Measurements from ENCODE around the gene SLC25A14. TPM values are rescaled to one million over a fixed set of nuclear protein-coding genes. Genes with fewer than 3 reads are reported as not detected.

The SLC25A14 gene
- total RNA-seq (2014; rRNA removed; shearing (Covaris generic)), result 9.9 and 13.2 TPM in 2 replicates
- 16.7 and 18.4 TPM in 2 replicates for polyA plus RNA-seq (2016; fragmentation: Nextera tagmentation; extraction: Ambion mirVana)

- Histone ChIP-seq H4K20me1 (ENCODE audit: insufficient read depth) (no peaks in the 10 kb centered on the region), H3K79me2 (ENCODE audit: insufficient read depth) (peaks cover 7% of the 10 kb centered on the region), H3K4me2 (ENCODE audit: unreplicated experiment) (peak within 1 kb of the TSS; percentile 73), H3K4me3 (peak within 1 kb of the TSS; percentile 97), H3K4me1 (ENCODE audit: insufficient read depth) (no peaks in the 10 kb centered on the region), H3K9ac (peak within 1 kb of the TSS; percentile 88), H3F3A (ENCODE audit: insufficient read depth) (no peaks in the 10 kb centered on the region), H3K27ac (peak within 1 kb of the TSS; percentile 60), H3K36me3 (ENCODE audit: low read depth) (no peaks in the 10 kb centered on the region), H3K9me2 (ENCODE audit: insufficient read depth) (no peaks in the 10 kb centered on the region), H3K27me3 (replicated peaks; ENCODE audit: insufficient read depth) (no peaks in the 10 kb centered on the region), H2AFZ (peak within 1 kb of the TSS; percentile 100), H3K9me3 (ENCODE audit: low read depth) (no peaks in the 10 kb centered on the region)
- in situ Hi-C loops (cut with MboI), result no loop called here
- WGBS, 2 experiments (ENCODE audit: low coverage in 1 of 2, low lambda C conversion rate in 2 of 2, missing lambda C conversion rate in 2 of 2), result 1 to 2% methylated on average over 32 to 42 of the region's 55 CpGs
- DNase-seq, result peak; percentile 80
- no peak for TF ChIP-seq EZH2phosphoT487 (IDR thresholded peaks at IDR 0.05; ENCODE audit: insufficient read depth, low read depth)
- no peak for TF ChIP-seq EZH2 (IDR thresholded peaks at IDR 0.05; ENCODE audit: insufficient read depth, poor library complexity, severe bottlenecking)
Measured at GRCh38 chrX:130339408-130340222, at the start of gene SLC25A14. SLC25A14 (plus strand) TSS chrX:130339919; CDS start chrX:130340279, 360 bp downstream.

GRCh38 chrX:130295519-130296296 lies 44.0 kb upstream of the SLC25A14 start:
- H3K9ac ChIP-seq, result no peak overlapping the region
- no peak overlapping the region for H3K27ac ChIP-seq

GRCh38 chrX:130296297-130296678 lies 43.4 kb upstream of the SLC25A14 start:
- no peaks in the 10 kb centered on the region for H3K27me3 ChIP-seq (replicated peaks; ENCODE audit: insufficient read depth)
- DNase-seq, result no peak
- H3F3A ChIP-seq (ENCODE audit: insufficient read depth), result no peaks in the 10 kb centered on the region
- no peak overlapping the region for H3K4me2 ChIP-seq (ENCODE audit: unreplicated experiment)
- H4K20me1 ChIP-seq (ENCODE audit: insufficient read depth), result no peaks in the 10 kb centered on the region
- no peak overlapping the region for H3K27ac ChIP-seq
- no peak overlapping the region for H3K4me3 ChIP-seq
- TF ChIP-seq EZH2phosphoT487 (IDR thresholded peaks at IDR 0.05; ENCODE audit: insufficient read depth, low read depth) (no peak), EZH2 (IDR thresholded peaks at IDR 0.05; ENCODE audit: insufficient read depth, poor library complexity, severe bottlenecking) (no peak)
- no peak overlapping the region for H2AFZ ChIP-seq
- no peaks in the 10 kb centered on the region for H3K36me3 ChIP-seq (ENCODE audit: low read depth)
- no peaks in the 10 kb centered on the region for H3K4me1 ChIP-seq (ENCODE audit: insufficient read depth)
- H3K9me2 ChIP-seq (ENCODE audit: insufficient read depth), result no peaks in the 10 kb centered on the region
- H3K9me3 ChIP-seq (ENCODE audit: low read depth), result no peaks in the 10 kb centered on the region
- H3K9ac ChIP-seq, result no peak overlapping the region
- in situ Hi-C loops (cut with MboI), result no loop called here
- H3K79me2 ChIP-seq (ENCODE audit: insufficient read depth), result no peaks in the 10 kb centered on the region
- 100% methylated on average over 2 to 3 of the region's 3 CpGs for WGBS, 2 experiments (ENCODE audit: low coverage in 1 of 2, low lambda C conversion rate in 2 of 2, missing lambda C conversion rate in 2 of 2)

More at GRCh38 chrX:130295519-130296296, 44.0 kb upstream of the SLC25A14 start:
- H3K4me1 ChIP-seq (ENCODE audit: insufficient read depth), result no peaks in the 10 kb centered on the region
- H2AFZ ChIP-seq, result no peak overlapping the region
- H3K4me2 ChIP-seq (ENCODE audit: unreplicated experiment), result no peak overlapping the region
- no peak overlapping the region for H3K4me3 ChIP-seq
- DNase-seq, result peak; percentile 7
- no peak for TF ChIP-seq EZH2phosphoT487 (IDR thresholded peaks at IDR 0.05; ENCODE audit: insufficient read depth, low read depth)
- H3K36me3 ChIP-seq (ENCODE audit: low read depth), result no peaks in the 10 kb centered on the region
- no peaks in the 10 kb centered on the region for H3F3A ChIP-seq (ENCODE audit: insufficient read depth)
- H3K9me3 ChIP-seq (ENCODE audit: low read depth), result no peaks in the 10 kb centered on the region
- 42 to 48% methylated on average over 4 to 5 of the region's 5 CpGs for WGBS, 2 experiments (ENCODE audit: low coverage in 1 of 2, low lambda C conversion rate in 2 of 2, missing lambda C conversion rate in 2 of 2)
- no peaks in the 10 kb centered on the region for H3K9me2 ChIP-seq (ENCODE audit: insufficient read depth)
- in situ Hi-C loops (cut with MboI), result no loop called here
- H4K20me1 ChIP-seq (ENCODE audit: insufficient read depth), result no peaks in the 10 kb centered on the region
- H3K27me3 ChIP-seq (replicated peaks; ENCODE audit: insufficient read depth), result no peaks in the 10 kb centered on the region
- H3K79me2 ChIP-seq (ENCODE audit: insufficient read depth), result no peaks in the 10 kb centered on the region

GRCh38 chrX:130296743-130297142 lies 43.0 kb upstream of the SLC25A14 start:
- Histone ChIP-seq H3F3A (ENCODE audit: insufficient read depth) (no peaks in the 10 kb centered on the region), H4K20me1 (ENCODE audit: insufficient read depth) (no peaks in the 10 kb centered on the region), H3K4me3 (no peak overlapping the region), H3K27me3 (replicated peaks; ENCODE audit: insufficient read depth) (no peaks in the 10 kb centered on the region), H3K9ac (no peak overlapping the region), H3K9me3 (ENCODE audit: low read depth) (no peaks in the 10 kb centered on the region), H3K27ac (no peak overlapping the region), H3K4me2 (ENCODE audit: unreplicated experiment) (no peak overlapping the region), H3K36me3 (ENCODE audit: low read depth) (no peaks in the 10 kb centered on the region), H2AFZ (no peak overlapping the region), H3K9me2 (ENCODE audit: insufficient read depth) (no peaks in the 10 kb centered on the region), H3K79me2 (ENCODE audit: insufficient read depth) (no peaks in the 10 kb centered on the region), H3K4me1 (ENCODE audit: insufficient read depth) (no peaks in the 10 kb centered on the region)
- DNase-seq, result no peak
- in situ Hi-C loops (cut with MboI), result no loop called here
- 46 to 79% methylated on average over 2 of the region's 2 CpGs for WGBS, 2 experiments (ENCODE audit: low coverage in 1 of 2, low lambda C conversion rate in 2 of 2, missing lambda C conversion rate in 2 of 2)
- no peak for TF ChIP-seq EZH2 (IDR thresholded peaks at IDR 0.05; ENCODE audit: insufficient read depth, poor library complexity, severe bottlenecking)
- TF ChIP-seq EZH2phosphoT487 (IDR thresholded peaks at IDR 0.05; ENCODE audit: insufficient read depth, low read depth), result no peak
